IPS DF 6.9 (cell line): ENCODE results near the gene ADAMTS14.

Experiments
- DNase-seq: peaks from one replicate; pipeline ENCODE4 v3.0.0-alpha.2; 2013; ENCODE audit warnings: low read depth, low spot score
- H3K27ac ChIP-seq: one replicate; pipeline ENCODE4 v1.5.1; 2013; ENCODE audit warnings: low read length, control low read depth
- H3K27me3 ChIP-seq: 2 replicates; pipeline ENCODE4 v1.6.1; 2013; ENCODE audit warnings: mild to moderate bottlenecking, low read length; ENCODE audit not compliant: control insufficient read depth, insufficient read depth
- H3K36me3 ChIP-seq: 2 replicates; pipeline ENCODE4 v1.6.1; 2013; ENCODE audit warnings: low read length; ENCODE audit not compliant: control insufficient read depth, insufficient read depth
- H3K4me1 ChIP-seq: 2 replicates; pipeline ENCODE4 v1.6.1; 2013; ENCODE audit warnings: low read length; ENCODE audit not compliant: control insufficient read depth, insufficient read depth
- H3K4me3 ChIP-seq: 2 replicates; pipeline ENCODE4 v1.5.1; 2013; ENCODE audit warnings: mild to moderate bottlenecking, low read length
- H3K9me3 ChIP-seq: 2 replicates; pipeline ENCODE4 v1.6.1; 2013; ENCODE audit warnings: low read length, inconsistent platforms; ENCODE audit not compliant: control insufficient read depth, insufficient read depth
- WGBS: extraction: QIAGEN DNeasy Blood & Tissue Kit; methylation state at CpG from one replicate; pipeline ENCODE4 v1.1.7; 2013; ENCODE audit warnings: mixed read lengths, missing lambda C conversion rate; ENCODE audit not compliant: insufficient read length, insufficient coverage; 5-methylcytosine and 5-hydroxymethylcytosine counted together

ADAMTS14 gene

DNA sequence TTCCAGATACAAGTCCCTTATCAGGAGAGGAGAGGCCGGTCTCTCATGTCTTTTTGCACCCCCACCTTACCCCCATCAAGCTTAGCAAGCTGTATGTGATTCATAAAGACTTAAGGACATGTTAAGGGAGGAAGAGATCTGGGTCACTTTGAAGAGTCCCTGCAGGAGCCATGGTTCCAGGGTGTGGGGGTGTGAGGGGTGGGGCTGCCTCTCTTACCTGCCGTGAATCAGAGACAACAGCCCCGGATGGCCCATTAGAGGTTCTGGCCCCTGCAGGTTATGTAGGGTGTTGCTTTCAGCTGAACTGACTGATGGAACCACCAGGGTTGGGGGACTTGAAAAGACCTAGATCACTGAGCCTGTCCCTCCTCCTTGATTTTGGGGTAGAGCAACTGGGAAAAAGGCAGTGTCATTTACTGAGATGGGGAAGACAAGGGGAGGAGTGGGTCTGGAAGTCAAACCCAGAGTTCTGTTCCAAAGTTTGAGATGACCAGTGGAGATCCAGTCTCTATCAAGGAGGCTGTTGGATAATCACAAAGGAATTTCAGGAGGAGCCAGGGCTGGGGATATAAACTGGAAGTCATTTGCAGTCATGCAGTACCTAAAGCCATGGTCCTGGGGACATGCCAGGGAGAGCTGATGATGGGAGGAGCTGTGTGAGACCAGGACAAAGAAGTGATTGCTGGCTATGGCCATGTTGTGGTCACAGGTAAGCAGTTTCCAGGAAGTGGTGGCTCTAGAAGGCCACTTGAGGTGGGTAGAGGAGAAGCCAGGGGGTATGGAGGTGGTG, 23.1 kb downstream of the ADAMTS14 start:
- no peak overlapping the region for H3K4me3 ChIP-seq
- H3K27ac ChIP-seq, result no peak overlapping the region
- WGBS, result no CpG with 5 or more reads among the region's 3 CpGs
- no peaks in the 10 kb centered on the region for H3K36me3 ChIP-seq
- peaks cover 3% of the 10 kb centered on the region; the same call in 1 of the 2 replicates for H3K4me1 ChIP-seq
- DNase-seq, result no peak
- H3K27me3 ChIP-seq, result no peaks in the 10 kb centered on the region
- H3K9me3 ChIP-seq, result no peaks in the 10 kb centered on the region

DNA sequence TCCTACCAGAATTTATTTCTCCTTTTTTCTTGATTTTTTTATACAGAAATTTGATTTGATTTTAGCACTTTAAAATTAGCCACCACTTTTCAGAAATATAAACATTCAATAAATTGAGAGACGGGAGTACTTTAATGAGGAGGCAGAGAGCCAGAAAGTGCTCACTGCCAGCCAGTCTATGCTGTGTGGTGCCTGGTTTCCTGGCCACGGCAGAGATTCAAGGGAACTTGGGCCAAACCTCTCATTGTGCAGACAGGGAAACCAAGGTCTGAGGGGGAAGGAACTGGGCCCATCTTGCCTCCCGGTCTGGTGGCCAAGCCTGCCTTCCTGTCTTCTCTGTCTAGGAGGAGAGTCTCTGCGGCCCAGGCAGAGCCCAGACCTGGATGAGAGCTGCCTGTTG, 25.9 kb downstream of the ADAMTS14 start:
- no peak for DNase-seq
- Histone ChIP-seq H3K36me3 (no peaks in the 10 kb centered on the region), H3K27me3 (no peaks in the 10 kb centered on the region), H3K9me3 (no peaks in the 10 kb centered on the region), H3K4me1 (peaks cover 1% of the 10 kb centered on the region; the same call in 1 of the 2 replicates), H3K27ac (no peak overlapping the region), H3K4me3 (no peak overlapping the region)
- WGBS, result no CpG with 5 or more reads among the region's 4 CpGs

DNA sequence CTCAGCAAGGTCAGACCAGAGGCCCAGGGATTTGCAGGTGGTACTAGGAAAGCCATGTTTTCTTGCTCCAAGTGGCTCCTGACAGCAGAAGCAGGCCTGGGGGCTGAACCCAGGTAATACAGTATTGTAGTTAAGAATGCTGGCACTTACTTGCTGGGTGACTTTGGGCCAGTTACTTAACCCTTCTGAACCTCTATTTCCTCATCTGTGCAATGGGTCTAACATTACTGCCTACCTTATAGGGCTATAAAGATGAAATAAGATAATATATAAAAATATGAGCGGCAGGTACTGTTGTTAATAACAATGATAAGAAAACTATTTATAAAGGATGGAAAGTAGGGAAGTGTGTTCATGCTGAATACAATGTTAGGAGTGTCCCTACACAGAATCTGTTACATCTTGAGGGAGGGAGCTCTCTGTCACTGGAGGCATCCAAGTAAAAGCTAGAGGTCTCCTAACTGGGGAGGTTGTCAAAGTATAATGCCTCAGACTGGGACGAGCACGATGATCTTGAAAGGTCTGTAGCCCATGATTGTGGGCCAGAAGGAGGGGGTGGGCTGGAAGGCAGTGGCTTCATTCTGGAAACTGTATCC, 26.9 kb downstream of the ADAMTS14 start:
- 100% methylated on average over 1 of the region's 3 CpGs for WGBS
- DNase-seq, result no peak
- no peak overlapping the region for H3K27ac ChIP-seq
- H3K9me3 ChIP-seq, result no peaks in the 10 kb centered on the region
- peaks cover 1% of the 10 kb centered on the region; the same call in 1 of the 2 replicates for H3K4me1 ChIP-seq
- H3K27me3 ChIP-seq, result no peaks in the 10 kb centered on the region
- H3K36me3 ChIP-seq, result no peaks in the 10 kb centered on the region
- H3K4me3 ChIP-seq, result no peak overlapping the region

GRCh38 chr10:70699659-70700174, 27.4 kb downstream of the ADAMTS14 start:
- H3K9me3 ChIP-seq, result no peaks in the 10 kb centered on the region
- no peak overlapping the region for H3K4me3 ChIP-seq
- no peaks in the 10 kb centered on the region for H3K36me3 ChIP-seq
- no CpG with 5 or more reads among the region's 10 CpGs for whole genome bisulfite sequencing
- H3K27me3 ChIP-seq, result no peaks in the 10 kb centered on the region
- DNase-seq, result no peak
- H3K27ac ChIP-seq, result no peak overlapping the region
- peaks cover 1% of the 10 kb centered on the region; the same call in 1 of the 2 replicates for H3K4me1 ChIP-seq

GRCh38 chr10:70702190-70702763, 30.0 kb downstream of the ADAMTS14 start:
- Histone ChIP-seq H3K27ac (no peak overlapping the region), H3K4me1 (peaks cover 1% of the 10 kb centered on the region; the same call in 1 of the 2 replicates), H3K9me3 (no peaks in the 10 kb centered on the region), H3K27me3 (no peaks in the 10 kb centered on the region), H3K4me3 (no peak overlapping the region), H3K36me3 (no peaks in the 10 kb centered on the region)
- DNase-seq, result no peak
- WGBS, result no CpG with 5 or more reads among the region's 15 CpGs

- Histone ChIP-seq H3K9me3 (no peaks in the 10 kb centered on the region), H3K4me1 (no peaks in the 10 kb centered on the region; the same call in 1 of the 2 replicates), H3K27ac (no peak overlapping the region), H3K4me3 (no peak overlapping the region), H3K27me3 (no peaks in the 10 kb centered on the region), H3K36me3 (no peaks in the 10 kb centered on the region)
- DNase-seq, result no peak
- WGBS, result 100% methylated on average over 2 of the region's 5 CpGs
Observed at GRCh38 chr10:70704211-70704610, 31.9 kb downstream of the ADAMTS14 start.

GRCh38 chr10:70705121-70705861, 33.0 kb downstream of the ADAMTS14 start:
- Histone ChIP-seq H3K27ac (no peak overlapping the region), H3K9me3 (no peaks in the 10 kb centered on the region), H3K4me3 (no peak overlapping the region), H3K4me1 (no peaks in the 10 kb centered on the region), H3K27me3 (no peaks in the 10 kb centered on the region), H3K36me3 (no peaks in the 10 kb centered on the region)
- WGBS, result no CpG with 5 or more reads among the region's 18 CpGs
- no peak for DNase-seq

DNA sequence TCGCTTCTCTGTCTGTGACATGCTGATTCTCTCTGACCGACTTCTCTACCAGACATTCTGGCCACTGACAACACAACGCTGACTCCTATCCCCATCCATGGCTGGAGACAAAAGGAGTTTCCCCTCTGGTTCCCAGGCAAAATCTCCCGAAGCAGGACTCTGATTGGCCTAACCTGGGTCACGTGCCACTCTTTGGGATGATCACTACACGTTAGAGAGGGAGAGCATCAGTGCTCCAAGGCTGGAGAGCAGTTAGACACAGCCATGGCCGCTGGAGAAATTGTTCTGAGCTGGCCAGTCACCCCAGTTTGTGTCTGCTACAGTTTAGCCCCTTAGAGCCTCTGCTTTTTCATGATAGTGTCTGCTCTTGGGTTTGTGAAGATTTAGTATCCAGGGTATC, 38.9 kb downstream of the ADAMTS14 start:
- Histone ChIP-seq H3K27me3 (no peaks in the 10 kb centered on the region), H3K36me3 (no peaks in the 10 kb centered on the region), H3K4me3 (no peak overlapping the region), H3K27ac (no peak overlapping the region), H3K9me3 (no peaks in the 10 kb centered on the region), H3K4me1 (no peaks in the 10 kb centered on the region)
- DNase-seq, result no peak
- WGBS, result no CpG with 5 or more reads among the region's 7 CpGs

DNA sequence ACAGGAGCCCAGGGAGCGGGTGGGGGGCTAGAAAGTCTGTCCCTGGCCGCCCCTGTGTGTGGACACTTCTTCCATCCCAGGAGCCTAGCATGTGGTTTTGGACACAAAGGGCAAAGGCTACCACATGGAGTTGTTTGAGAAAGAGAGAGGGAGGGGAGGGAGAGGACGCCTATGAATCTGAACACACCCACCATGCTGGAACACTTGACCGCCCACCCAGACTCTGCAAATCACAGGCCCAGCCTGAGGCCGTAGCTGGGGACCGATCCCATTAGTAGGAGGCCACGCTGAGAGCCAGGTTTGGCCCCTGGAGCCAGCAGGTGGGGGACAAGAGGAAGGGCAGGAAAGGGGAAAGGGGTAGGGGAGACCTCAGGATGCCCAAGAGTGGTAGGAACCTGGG, 39.6 kb downstream of the ADAMTS14 start:
- H3K27ac ChIP-seq, result no peak overlapping the region
- no peaks in the 10 kb centered on the region for H3K27me3 ChIP-seq
- no peak overlapping the region for H3K4me3 ChIP-seq
- no peak for DNase-seq
- H3K36me3 ChIP-seq, result no peaks in the 10 kb centered on the region
- H3K4me1 ChIP-seq, result no peaks in the 10 kb centered on the region; the same call in 1 of the 2 replicates
- no peaks in the 10 kb centered on the region for H3K9me3 ChIP-seq
- WGBS, result no CpG with 5 or more reads among the region's 7 CpGs

DNA sequence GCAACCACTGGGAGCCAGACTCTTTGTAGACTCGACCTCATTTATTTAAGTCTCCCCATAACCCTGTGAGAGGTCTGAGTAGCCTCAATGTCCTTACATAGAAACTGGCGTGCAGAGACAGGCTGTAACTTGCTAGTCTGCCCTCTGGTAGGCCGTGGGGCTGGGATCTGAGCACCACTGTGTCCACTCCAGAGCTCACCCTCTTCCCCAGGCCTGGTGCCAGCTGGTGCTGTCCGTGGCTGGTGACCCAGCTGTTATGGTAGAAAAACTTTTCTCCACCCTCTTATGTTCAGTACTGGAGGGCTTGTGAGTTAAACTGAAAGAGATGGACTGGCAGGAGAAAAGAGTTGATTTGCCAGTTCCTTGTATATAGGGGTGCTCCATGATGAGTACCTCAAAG, 41.9 kb downstream of the ADAMTS14 start:
- no peak overlapping the region for H3K27ac ChIP-seq
- H3K36me3 ChIP-seq, result no peaks in the 10 kb centered on the region
- DNase-seq, result no peak
- no peak overlapping the region for H3K4me3 ChIP-seq
- H3K9me3 ChIP-seq, result no peaks in the 10 kb centered on the region
- no peaks in the 10 kb centered on the region; the same call in 1 of the 2 replicates for H3K4me1 ChIP-seq
- WGBS, result no CpG with 5 or more reads among the region's 4 CpGs
- no peaks in the 10 kb centered on the region for H3K27me3 ChIP-seq
